ENCODE data around the gene DAGLA. TPM values are rescaled to one million over a fixed set of nuclear protein-coding genes. Genes with fewer than 3 reads are reported as not detected.

The DAGLA gene
- total RNA-seq, 1 experiment from 2014 or later, result 4.5 TPM

DNA sequence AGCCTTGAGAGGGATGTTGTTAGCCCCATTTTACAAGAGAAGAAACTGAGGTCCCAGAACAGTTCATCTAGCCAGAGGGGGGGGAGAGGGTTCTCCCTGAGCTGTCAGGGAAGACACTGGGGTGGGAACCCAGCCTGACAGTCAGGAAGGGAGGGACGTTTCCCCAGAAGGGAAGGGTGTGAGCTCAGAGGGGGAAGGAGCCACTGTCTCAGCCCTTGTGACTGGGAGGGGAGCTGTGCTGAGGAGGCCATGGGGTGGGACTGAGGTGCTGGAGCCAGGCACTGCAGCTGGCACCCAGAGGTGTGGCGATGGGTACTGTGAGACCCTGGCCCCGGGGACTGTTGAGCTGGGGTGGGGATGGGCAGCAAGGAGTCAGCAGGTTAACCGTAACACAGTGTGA is 35.7 kb downstream of the DAGLA start:
- H3K4me3 Mint-ChIP-seq, result peak overlapping the region in 1 of 2 experiments; percentile 55; a peak in 2 of 5 replicates

More for the DNA sequence above, 35.7 kb downstream of the DAGLA start:
- Mint-ChIP-seq H3K4me1 (peaks cover 47 to 59% of the 10 kb centered on the region in 2 experiments), H3K9me3 (no peaks in the 10 kb centered on the region), H3K27me3 (ENCODE audit: low read depth) (no peaks in the 10 kb centered on the region), H3K36me3 (ENCODE audit: insufficient read depth in 1 of 3, low read depth in 3 of 3) (no peaks in the 10 kb centered on the region), H3K27ac (no peak overlapping the region)
- Histone ChIP-seq H3K4me1 (ENCODE audit: insufficient read depth, low read length) (peaks cover 5% of the 10 kb centered on the region; the same call in 1 of the 2 replicates), H2BK12ac (ENCODE audit: insufficient read length, low read depth, low read length) (no peak overlapping the region), H3K27me3 (ENCODE audit: insufficient read depth, low read length) (no peaks in the 10 kb centered on the region), H3K27ac (ENCODE audit: insufficient read length, low read depth, low read length) (no peak overlapping the region), H3T11ph (ENCODE audit: low read length) (no peak overlapping the region), H3K4me2 (ENCODE audit: insufficient read depth, insufficient read length, low read length) (no peak overlapping the region), H3K79me1 (ENCODE audit: insufficient read depth, low read depth, low read length, poor library complexity, severe bottlenecking) (no peaks in the 10 kb centered on the region), H3K23ac (ENCODE audit: insufficient read length, low read depth, low read length) (no peak overlapping the region), H2AFZ (ENCODE audit: low read length) (no peak overlapping the region), H2BK20ac (ENCODE audit: low read depth, low read length, poor library complexity, severe bottlenecking) (no peak overlapping the region), H3K23me2 (ENCODE audit: insufficient read length, low read depth, low read length, poor library complexity, severe bottlenecking) (peaks cover 4% of the 10 kb centered on the region), H4K20me1 (ENCODE audit: control insufficient read depth, insufficient read depth, insufficient read length) (no peaks in the 10 kb centered on the region), H2AK5ac (ENCODE audit: insufficient read length, low read length) (no peak overlapping the region), H3K79me2 (ENCODE audit: insufficient read depth, low read length) (no peaks in the 10 kb centered on the region; the same call in 1 of the 2 replicates), H4K5ac (ENCODE audit: insufficient read length, low read depth, low read length) (no peak overlapping the region), H3K56ac (ENCODE audit: insufficient read length, low read depth, low read length) (no peak overlapping the region), H3K9ac (ENCODE audit: extremely low read depth, insufficient read length, low read length) (no peak overlapping the region), H3K18ac (ENCODE audit: insufficient read length, low read depth, low read length) (no peak overlapping the region), H4K8ac (replicated peaks; ENCODE audit: insufficient read length, low read depth, low read length) (no peak overlapping the region), H2BK15ac (ENCODE audit: low read depth, low read length) (no peak overlapping the region), H3K14ac (ENCODE audit: insufficient read depth, low read length) (no peak overlapping the region), H2BK5ac (ENCODE audit: insufficient read length, low read length) (no peak overlapping the region), H2BK120ac (ENCODE audit: low read depth, low read length, poor library complexity, severe bottlenecking) (no peak overlapping the region), H3K4ac (ENCODE audit: low read depth, low read length) (no peak overlapping the region), H3K9me3 (ENCODE audit: control insufficient read depth, low read depth, low read length) (no peaks in the 10 kb centered on the region), H4K91ac (ENCODE audit: insufficient read length, low read depth, low read length) (no peak overlapping the region)
- WGBS (ENCODE audit: extremely low coverage, insufficient read length, low lambda C conversion rate), result no CpG with 5 or more reads among the region's 4 CpGs
- TF ChIP-seq, protein P1, sequence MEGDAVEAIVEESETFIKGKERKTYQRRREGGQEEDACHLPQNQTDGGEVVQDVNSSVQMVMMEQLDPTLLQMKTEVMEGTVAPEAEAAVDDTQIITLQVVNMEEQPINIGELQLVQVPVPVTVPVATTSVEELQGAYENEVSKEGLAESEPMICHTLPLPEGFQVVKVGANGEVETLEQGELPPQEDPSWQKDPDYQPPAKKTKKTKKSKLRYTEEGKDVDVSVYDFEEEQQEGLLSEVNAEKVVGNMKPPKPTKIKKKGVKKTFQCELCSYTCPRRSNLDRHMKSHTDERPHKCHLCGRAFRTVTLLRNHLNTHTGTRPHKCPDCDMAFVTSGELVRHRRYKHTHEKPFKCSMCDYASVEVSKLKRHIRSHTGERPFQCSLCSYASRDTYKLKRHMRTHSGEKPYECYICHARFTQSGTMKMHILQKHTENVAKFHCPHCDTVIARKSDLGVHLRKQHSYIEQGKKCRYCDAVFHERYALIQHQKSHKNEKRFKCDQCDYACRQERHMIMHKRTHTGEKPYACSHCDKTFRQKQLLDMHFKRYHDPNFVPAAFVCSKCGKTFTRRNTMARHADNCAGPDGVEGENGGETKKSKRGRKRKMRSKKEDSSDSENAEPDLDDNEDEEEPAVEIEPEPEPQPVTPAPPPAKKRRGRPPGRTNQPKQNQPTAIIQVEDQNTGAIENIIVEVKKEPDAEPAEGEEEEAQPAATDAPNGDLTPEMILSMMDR (conservative IDR thresholded peaks at IDR 0.05), result no peak
- DNase-seq, result no peak

Measured in H9 (cell line).